ENCODE data around the gene TNPO2. TPM values are rescaled to one million over a fixed set of nuclear protein-coding genes. Genes with fewer than 3 reads are reported as not detected.
A peak's percentile ranks its signal among the peaks of the same experiment; 100 is the strongest.

The TNPO2 gene
- total and polyA plus RNA-seq, 2 of the 13 experiments (the other 11 are each of a cell fraction or from before 2014, with no cell fraction given): 31.7 to 61.0 TPM

DNA sequence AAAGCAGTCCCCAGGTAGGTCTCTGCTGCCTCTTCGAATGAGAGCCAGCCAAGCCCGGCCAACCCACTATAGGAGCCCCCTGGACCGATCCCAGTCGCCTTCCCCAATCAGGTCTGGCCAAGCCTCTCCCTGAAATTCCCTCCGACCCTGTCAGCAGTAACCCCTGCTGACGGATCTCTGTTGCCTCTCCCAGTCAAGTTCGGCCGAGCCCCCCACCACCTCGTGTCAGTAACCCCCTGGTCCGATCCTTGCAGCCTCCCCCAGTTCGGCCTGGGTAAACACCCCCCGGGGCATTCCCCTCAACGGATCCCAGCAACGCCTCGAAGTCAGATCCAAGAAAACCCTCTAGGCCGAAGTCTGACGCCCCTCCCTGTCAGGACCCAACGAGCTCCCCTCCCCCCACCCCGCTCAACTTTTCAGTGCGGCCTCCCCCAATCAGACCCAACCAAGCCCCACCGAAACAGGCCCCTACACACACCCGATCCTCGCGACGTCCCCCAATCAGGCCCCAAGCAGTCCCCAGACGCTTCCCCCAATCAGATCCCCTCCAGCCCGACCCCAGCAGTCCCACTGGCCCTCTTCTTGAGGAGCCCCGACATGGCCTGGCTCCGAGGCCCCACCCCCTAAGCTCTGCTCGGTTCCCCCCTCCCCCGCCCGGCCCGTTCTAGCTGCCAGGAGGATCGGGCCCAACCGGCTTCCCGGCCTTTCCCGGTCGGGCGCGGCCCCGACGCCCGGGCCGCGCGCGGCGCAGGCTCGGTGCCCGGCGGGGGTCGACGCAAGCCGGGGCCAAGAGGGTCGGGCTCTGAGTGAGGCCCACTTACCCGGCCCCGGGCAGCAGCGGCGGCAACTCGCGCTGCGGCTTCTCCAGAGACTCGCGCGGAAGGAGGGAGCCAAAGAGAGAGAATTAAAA is 1.8 kb downstream of the TNPO2 start (continued):
- TF ChIP-seq, protein P1, sequence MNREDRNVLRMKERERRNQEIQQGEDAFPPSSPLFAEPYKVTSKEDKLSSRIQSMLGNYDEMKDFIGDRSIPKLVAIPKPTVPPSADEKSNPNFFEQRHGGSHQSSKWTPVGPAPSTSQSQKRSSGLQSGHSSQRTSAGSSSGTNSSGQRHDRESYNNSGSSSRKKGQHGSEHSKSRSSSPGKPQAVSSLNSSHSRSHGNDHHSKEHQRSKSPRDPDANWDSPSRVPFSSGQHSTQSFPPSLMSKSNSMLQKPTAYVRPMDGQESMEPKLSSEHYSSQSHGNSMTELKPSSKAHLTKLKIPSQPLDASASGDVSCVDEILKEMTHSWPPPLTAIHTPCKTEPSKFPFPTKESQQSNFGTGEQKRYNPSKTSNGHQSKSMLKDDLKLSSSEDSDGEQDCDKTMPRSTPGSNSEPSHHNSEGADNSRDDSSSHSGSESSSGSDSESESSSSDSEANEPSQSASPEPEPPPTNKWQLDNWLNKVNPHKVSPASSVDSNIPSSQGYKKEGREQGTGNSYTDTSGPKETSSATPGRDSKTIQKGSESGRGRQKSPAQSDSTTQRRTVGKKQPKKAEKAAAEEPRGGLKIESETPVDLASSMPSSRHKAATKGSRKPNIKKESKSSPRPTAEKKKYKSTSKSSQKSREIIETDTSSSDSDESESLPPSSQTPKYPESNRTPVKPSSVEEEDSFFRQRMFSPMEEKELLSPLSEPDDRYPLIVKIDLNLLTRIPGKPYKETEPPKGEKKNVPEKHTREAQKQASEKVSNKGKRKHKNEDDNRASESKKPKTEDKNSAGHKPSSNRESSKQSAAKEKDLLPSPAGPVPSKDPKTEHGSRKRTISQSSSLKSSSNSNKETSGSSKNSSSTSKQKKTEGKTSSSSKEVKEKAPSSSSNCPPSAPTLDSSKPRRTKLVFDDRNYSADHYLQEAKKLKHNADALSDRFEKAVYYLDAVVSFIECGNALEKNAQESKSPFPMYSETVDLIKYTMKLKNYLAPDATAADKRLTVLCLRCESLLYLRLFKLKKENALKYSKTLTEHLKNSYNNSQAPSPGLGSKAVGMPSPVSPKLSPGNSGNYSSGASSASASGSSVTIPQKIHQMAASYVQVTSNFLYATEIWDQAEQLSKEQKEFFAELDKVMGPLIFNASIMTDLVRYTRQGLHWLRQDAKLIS (CRISPR knock-in tag; IDR thresholded peaks at IDR 0.05): no peak
- TF ChIP-seq FOXM1 (CRISPR knock-in tag; IDR thresholded peaks at IDR 0.05) (no peak), CBX2 (IDR thresholded peaks at IDR 0.05; ENCODE audit: low read depth, low read length) (no peak), CBX2 (CRISPR knock-in tag; IDR thresholded peaks at IDR 0.05; ENCODE audit: low read depth) (no peak), CHCHD3 (CRISPR knock-in tag; IDR thresholded peaks at IDR 0.05) (no peak), ZFP37 (CRISPR knock-in tag; IDR thresholded peaks at IDR 0.05; ENCODE audit: borderline replicate concordance) (no peak), HES4 (CRISPR knock-in tag; IDR thresholded peaks at IDR 0.05; ENCODE audit: borderline replicate concordance) (0 out of 2 replicates have a peak, but pooled peaks have one; percentile 31), ZNF180 (CRISPR knock-in tag; IDR thresholded peaks at IDR 0.05; ENCODE audit: borderline replicate concordance, low read depth) (no peak), CEBPG (CRISPR knock-in tag; IDR thresholded peaks at IDR 0.05) (no peak), SOX5 (CRISPR knock-in tag; IDR thresholded peaks at IDR 0.05; ENCODE audit: borderline replicate concordance) (no peak), ELF4 (CRISPR knock-in tag; IDR thresholded peaks at IDR 0.05; ENCODE audit: borderline replicate concordance) (no peak), ZNF546 (CRISPR knock-in tag; conservative IDR thresholded peaks at IDR 0.05) (no peak), SRSF4 (IDR thresholded peaks at IDR 0.05; ENCODE audit: low read depth, low read length, poor library complexity, severe bottlenecking) (no peak), SP4 (CRISPR knock-in tag; IDR thresholded peaks at IDR 0.05) (no peak)
- TF ChIP-seq, protein P2, sequence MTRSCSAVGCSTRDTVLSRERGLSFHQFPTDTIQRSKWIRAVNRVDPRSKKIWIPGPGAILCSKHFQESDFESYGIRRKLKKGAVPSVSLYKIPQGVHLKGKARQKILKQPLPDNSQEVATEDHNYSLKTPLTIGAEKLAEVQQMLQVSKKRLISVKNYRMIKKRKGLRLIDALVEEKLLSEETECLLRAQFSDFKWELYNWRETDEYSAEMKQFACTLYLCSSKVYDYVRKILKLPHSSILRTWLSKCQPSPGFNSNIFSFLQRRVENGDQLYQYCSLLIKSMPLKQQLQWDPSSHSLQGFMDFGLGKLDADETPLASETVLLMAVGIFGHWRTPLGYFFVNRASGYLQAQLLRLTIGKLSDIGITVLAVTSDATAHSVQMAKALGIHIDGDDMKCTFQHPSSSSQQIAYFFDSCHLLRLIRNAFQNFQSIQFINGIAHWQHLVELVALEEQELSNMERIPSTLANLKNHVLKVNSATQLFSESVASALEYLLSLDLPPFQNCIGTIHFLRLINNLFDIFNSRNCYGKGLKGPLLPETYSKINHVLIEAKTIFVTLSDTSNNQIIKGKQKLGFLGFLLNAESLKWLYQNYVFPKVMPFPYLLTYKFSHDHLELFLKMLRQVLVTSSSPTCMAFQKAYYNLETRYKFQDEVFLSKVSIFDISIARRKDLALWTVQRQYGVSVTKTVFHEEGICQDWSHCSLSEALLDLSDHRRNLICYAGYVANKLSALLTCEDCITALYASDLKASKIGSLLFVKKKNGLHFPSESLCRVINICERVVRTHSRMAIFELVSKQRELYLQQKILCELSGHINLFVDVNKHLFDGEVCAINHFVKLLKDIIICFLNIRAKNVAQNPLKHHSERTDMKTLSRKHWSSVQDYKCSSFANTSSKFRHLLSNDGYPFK (CRISPR knock-in tag; IDR thresholded peaks at IDR 0.05; ENCODE audit: borderline replicate concordance): no peak
- TF ChIP-seq, protein P3, sequence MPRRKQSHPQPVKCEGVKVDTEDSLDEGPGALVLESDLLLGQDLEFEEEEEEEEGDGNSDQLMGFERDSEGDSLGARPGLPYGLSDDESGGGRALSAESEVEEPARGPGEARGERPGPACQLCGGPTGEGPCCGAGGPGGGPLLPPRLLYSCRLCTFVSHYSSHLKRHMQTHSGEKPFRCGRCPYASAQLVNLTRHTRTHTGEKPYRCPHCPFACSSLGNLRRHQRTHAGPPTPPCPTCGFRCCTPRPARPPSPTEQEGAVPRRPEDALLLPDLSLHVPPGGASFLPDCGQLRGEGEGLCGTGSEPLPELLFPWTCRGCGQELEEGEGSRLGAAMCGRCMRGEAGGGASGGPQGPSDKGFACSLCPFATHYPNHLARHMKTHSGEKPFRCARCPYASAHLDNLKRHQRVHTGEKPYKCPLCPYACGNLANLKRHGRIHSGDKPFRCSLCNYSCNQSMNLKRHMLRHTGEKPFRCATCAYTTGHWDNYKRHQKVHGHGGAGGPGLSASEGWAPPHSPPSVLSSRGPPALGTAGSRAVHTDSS (CRISPR knock-in tag; conservative IDR thresholded peaks at IDR 0.05): no peak
- TF ChIP-seq, protein P4, sequence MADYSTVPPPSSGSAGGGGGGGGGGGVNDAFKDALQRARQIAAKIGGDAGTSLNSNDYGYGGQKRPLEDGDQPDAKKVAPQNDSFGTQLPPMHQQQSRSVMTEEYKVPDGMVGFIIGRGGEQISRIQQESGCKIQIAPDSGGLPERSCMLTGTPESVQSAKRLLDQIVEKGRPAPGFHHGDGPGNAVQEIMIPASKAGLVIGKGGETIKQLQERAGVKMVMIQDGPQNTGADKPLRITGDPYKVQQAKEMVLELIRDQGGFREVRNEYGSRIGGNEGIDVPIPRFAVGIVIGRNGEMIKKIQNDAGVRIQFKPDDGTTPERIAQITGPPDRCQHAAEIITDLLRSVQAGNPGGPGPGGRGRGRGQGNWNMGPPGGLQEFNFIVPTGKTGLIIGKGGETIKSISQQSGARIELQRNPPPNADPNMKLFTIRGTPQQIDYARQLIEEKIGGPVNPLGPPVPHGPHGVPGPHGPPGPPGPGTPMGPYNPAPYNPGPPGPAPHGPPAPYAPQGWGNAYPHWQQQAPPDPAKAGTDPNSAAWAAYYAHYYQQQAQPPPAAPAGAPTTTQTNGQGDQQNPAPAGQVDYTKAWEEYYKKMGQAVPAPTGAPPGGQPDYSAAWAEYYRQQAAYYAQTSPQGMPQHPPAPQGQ (CRISPR knock-in tag; IDR thresholded peaks at IDR 0.05; ENCODE audit: borderline replicate concordance): no peak
- TF ChIP-seq, protein P5, sequence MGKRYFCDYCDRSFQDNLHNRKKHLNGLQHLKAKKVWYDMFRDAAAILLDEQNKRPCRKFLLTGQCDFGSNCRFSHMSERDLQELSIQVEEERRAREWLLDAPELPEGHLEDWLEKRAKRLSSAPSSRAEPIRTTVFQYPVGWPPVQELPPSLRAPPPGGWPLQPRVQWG (CRISPR knock-in tag; IDR thresholded peaks at IDR 0.05; ENCODE audit: borderline replicate concordance, low read depth): no peak
